Measurements from ENCODE around the gene BMP6. TPM values are rescaled to one million over a fixed set of nuclear protein-coding genes. Genes with fewer than 3 reads are reported as not detected.
"Not testable (repeated sequence)": the region's sequence is repeated elsewhere in the genome, so short reads cannot be mapped to it uniquely, and the experiment has no call there.

The BMP6 gene
- total RNA-seq, 2 donors from 2014 or later = 0.45 to 16.8 TPM

- no peak for ATAC-seq
- H3K4me1 Mint-ChIP-seq = no peaks in the 10 kb centered on the region
- H3K9me3 ChIP-seq (ENCODE audit: control insufficient read depth, low read length, poor library complexity, severe bottlenecking) = no peaks in the 10 kb centered on the region
- H3K27ac Mint-ChIP-seq = peak overlapping the region; percentile 41
- peaks cover 15% of the 10 kb centered on the region for H3K36me3 Mint-ChIP-seq (ENCODE audit: low read depth)
- DNase-seq = no peak
- no peak overlapping the region for H3K4me3 Mint-ChIP-seq
- no peaks in the 10 kb centered on the region for H3K27me3 Mint-ChIP-seq
These were observed 171.7 kb downstream of the BMP6 start for GRCh38 chr6:7897461-7898192.

GRCh38 chr6:7898193-7898586 is 172.3 kb downstream of the BMP6 start:
- H3K4me3 Mint-ChIP-seq; H3K27me3 Mint-ChIP-seq; DNase-seq; H3K9me3 ChIP-seq (ENCODE audit: control insufficient read depth, low read length, poor library complexity, severe bottlenecking); H3K4me1 Mint-ChIP-seq; ATAC-seq: not testable (repeated sequence)
- peaks cover 19% of the 10 kb centered on the region for H3K36me3 Mint-ChIP-seq (ENCODE audit: low read depth)
- H3K27ac Mint-ChIP-seq = peak overlapping the region; percentile 41

- Mint-ChIP-seq H3K27me3 (no peaks in the 10 kb centered on the region), H3K27ac (no peak overlapping the region), H3K4me3 (no peak overlapping the region), H3K36me3 (ENCODE audit: low read depth) (peaks cover 20% of the 10 kb centered on the region), H3K4me1 (no peaks in the 10 kb centered on the region)
- DNase-seq (no peak), ATAC-seq (no peak)
- H3K9me3 ChIP-seq (ENCODE audit: control insufficient read depth, low read length, poor library complexity, severe bottlenecking) = no peaks in the 10 kb centered on the region
These were observed 173.4 kb downstream of the BMP6 start for GRCh38 chr6:7899101-7899888.

DNA sequence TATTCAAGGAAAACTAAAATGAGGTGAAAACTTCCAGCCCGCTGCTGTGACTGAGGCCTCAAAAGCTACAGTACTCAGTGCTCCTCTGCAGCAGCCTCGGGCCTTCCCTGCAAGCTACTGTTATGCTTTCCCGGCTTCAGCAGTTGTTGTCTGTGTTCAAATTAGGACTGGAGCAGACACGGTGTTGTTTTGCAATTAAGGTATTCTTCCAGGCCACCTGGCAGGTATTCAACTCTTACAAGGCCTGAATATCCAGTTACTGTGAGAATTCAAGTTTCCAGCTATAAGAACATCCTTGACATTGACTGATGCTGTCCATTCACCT is 174.0 kb downstream of the BMP6 start:
- DNase-seq (no peak), ATAC-seq (no peak)
- Mint-ChIP-seq H3K4me1 (peaks cover 2% of the 10 kb centered on the region), H3K4me3 (no peak overlapping the region), H3K27ac (no peak overlapping the region), H3K36me3 (ENCODE audit: low read depth) (peaks cover 21% of the 10 kb centered on the region), H3K27me3 (no peaks in the 10 kb centered on the region)
- H3K9me3 ChIP-seq (ENCODE audit: control insufficient read depth, low read length, poor library complexity, severe bottlenecking) = no peaks in the 10 kb centered on the region

- Mint-ChIP-seq H3K4me1 (peaks cover 5% of the 10 kb centered on the region), H3K4me3 (no peak overlapping the region), H3K27me3 (no peaks in the 10 kb centered on the region), H3K36me3 (ENCODE audit: low read depth) (peaks cover 21% of the 10 kb centered on the region), H3K27ac (no peak overlapping the region)
- DNase-seq = no peak
- no peak for ATAC-seq
- H3K9me3 ChIP-seq (ENCODE audit: control insufficient read depth, low read length, poor library complexity, severe bottlenecking) = no peaks in the 10 kb centered on the region
These were observed 174.7 kb downstream of the BMP6 start for GRCh38 chr6:7900621-7901020.

DNA sequence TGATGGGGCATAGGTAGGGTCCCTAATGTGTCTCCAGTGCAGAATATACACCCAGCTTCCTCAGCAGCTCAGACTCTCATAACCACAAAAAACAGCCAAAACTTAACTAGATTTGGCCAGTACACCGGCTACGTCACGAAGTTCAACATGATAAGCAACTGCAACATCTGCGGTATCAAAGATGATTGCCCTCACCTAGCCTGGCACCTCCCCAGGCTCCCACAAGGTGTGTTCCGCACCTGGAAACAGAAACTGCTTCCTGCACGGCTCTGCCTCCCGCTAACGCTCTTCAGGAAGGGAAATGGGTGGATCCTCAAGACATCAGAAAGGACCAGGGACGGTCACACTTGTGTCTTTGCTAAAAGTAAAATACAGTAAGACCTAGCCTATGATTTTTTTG is 175.2 kb downstream of the BMP6 start:
- H3K36me3 Mint-ChIP-seq (ENCODE audit: low read depth) = peaks cover 18% of the 10 kb centered on the region
- H3K4me1 Mint-ChIP-seq = peaks cover 5% of the 10 kb centered on the region
- no peak for DNase-seq
- H3K27me3 Mint-ChIP-seq = no peaks in the 10 kb centered on the region
- no peak for ATAC-seq
- no peaks in the 10 kb centered on the region for H3K9me3 ChIP-seq (ENCODE audit: control insufficient read depth, low read length, poor library complexity, severe bottlenecking)
- H3K4me3 Mint-ChIP-seq = no peak overlapping the region
- H3K27ac Mint-ChIP-seq = no peak overlapping the region

GRCh38 chr6:7901780-7902179 is 175.9 kb downstream of the BMP6 start:
- no peak for ATAC-seq
- DNase-seq = no peak
- Mint-ChIP-seq H3K27me3 (no peaks in the 10 kb centered on the region), H3K36me3 (ENCODE audit: low read depth) (peaks cover 18% of the 10 kb centered on the region), H3K4me3 (no peak overlapping the region), H3K4me1 (peaks cover 5% of the 10 kb centered on the region), H3K27ac (no peak overlapping the region)
- H3K9me3 ChIP-seq (ENCODE audit: control insufficient read depth, low read length, poor library complexity, severe bottlenecking) = no peaks in the 10 kb centered on the region

- no peaks in the 10 kb centered on the region for H3K9me3 ChIP-seq (ENCODE audit: control insufficient read depth, low read length, poor library complexity, severe bottlenecking)
- DNase-seq = no peak
- ATAC-seq = no peak
- H3K4me1 Mint-ChIP-seq = peaks cover 5% of the 10 kb centered on the region
- H3K27ac Mint-ChIP-seq = no peak overlapping the region
- H3K36me3 Mint-ChIP-seq (ENCODE audit: low read depth) = peaks cover 18% of the 10 kb centered on the region
- no peaks in the 10 kb centered on the region for H3K27me3 Mint-ChIP-seq
- no peak overlapping the region for H3K4me3 Mint-ChIP-seq
These were observed 176.3 kb downstream of the BMP6 start for GRCh38 chr6:7902221-7902620.

- no peaks in the 10 kb centered on the region for H3K27me3 Mint-ChIP-seq
- peaks cover 16% of the 10 kb centered on the region for H3K36me3 Mint-ChIP-seq (ENCODE audit: low read depth)
- no peaks in the 10 kb centered on the region for H3K9me3 ChIP-seq (ENCODE audit: control insufficient read depth, low read length, poor library complexity, severe bottlenecking)
- peaks cover 8% of the 10 kb centered on the region for H3K4me1 Mint-ChIP-seq
- H3K4me3 Mint-ChIP-seq = no peak overlapping the region
- H3K27ac Mint-ChIP-seq = no peak overlapping the region
- DNase-seq (no peak), ATAC-seq (no peak)
These were observed 177.0 kb downstream of the BMP6 start for GRCh38 chr6:7902867-7903266.

- Mint-ChIP-seq H3K27ac (no peak overlapping the region), H3K36me3 (ENCODE audit: low read depth) (peaks cover 10% of the 10 kb centered on the region), H3K27me3 (no peaks in the 10 kb centered on the region), H3K4me1 (peaks cover 8% of the 10 kb centered on the region), H3K4me3 (no peak overlapping the region)
- no peak for DNase-seq
- no peak for ATAC-seq
- H3K9me3 ChIP-seq (ENCODE audit: control insufficient read depth, low read length, poor library complexity, severe bottlenecking) = no peaks in the 10 kb centered on the region
These were observed 177.8 kb downstream of the BMP6 start for GRCh38 chr6:7903673-7904072.

- Mint-ChIP-seq H3K27me3 (no peaks in the 10 kb centered on the region), H3K4me1 (peaks cover 13% of the 10 kb centered on the region), H3K4me3 (no peak overlapping the region), H3K27ac (peak overlapping the region; percentile 67), H3K36me3 (ENCODE audit: low read depth) (peaks cover 8% of the 10 kb centered on the region)
- no peaks in the 10 kb centered on the region for H3K9me3 ChIP-seq (ENCODE audit: control insufficient read depth, low read length, poor library complexity, severe bottlenecking)
- DNase-seq = no peak
- no peak for ATAC-seq
These were observed 178.9 kb downstream of the BMP6 start for GRCh38 chr6:7904654-7905319.

- H3K36me3 Mint-ChIP-seq (ENCODE audit: low read depth) = peaks cover 8% of the 10 kb centered on the region
- no peaks in the 10 kb centered on the region for H3K27me3 Mint-ChIP-seq
- H3K27ac Mint-ChIP-seq = peak overlapping the region; percentile 67
- H3K9me3 ChIP-seq (ENCODE audit: control insufficient read depth, low read length, poor library complexity, severe bottlenecking) = no peaks in the 10 kb centered on the region
- no peak for DNase-seq
- no peak overlapping the region for H3K4me3 Mint-ChIP-seq
- no peak for ATAC-seq
- peaks cover 13% of the 10 kb centered on the region for H3K4me1 Mint-ChIP-seq
These were observed 179.5 kb downstream of the BMP6 start for GRCh38 chr6:7905416-7905815.

GRCh38 chr6:7906741-7907140 is 180.8 kb downstream of the BMP6 start:
- Mint-ChIP-seq H3K27me3 (no peaks in the 10 kb centered on the region), H3K4me1 (peaks cover 19% of the 10 kb centered on the region), H3K4me3 (no peak overlapping the region), H3K36me3 (ENCODE audit: low read depth) (peaks cover 8% of the 10 kb centered on the region), H3K27ac (no peak overlapping the region)
- ATAC-seq (no peak), DNase-seq (no peak)
- H3K9me3 ChIP-seq (ENCODE audit: control insufficient read depth, low read length, poor library complexity, severe bottlenecking) = no peaks in the 10 kb centered on the region
